Activated naive CD4-positive, alpha-beta T cell (primary cell): ENCODE data around the gene TIMM50.
"Not testable (repeated sequence)": the region's sequence is repeated elsewhere in the genome, so short reads cannot be mapped to it uniquely, and the experiment has no call there.

Experiments
- DNase-seq, 4 experiments: peaks; one replicate each; lab custom pipeline; 2025; lab: John Stamatoyannopoulos, UW

TIMM50 gene

GRCh38 chr19:39469567-39469966 lies 11.1 kb upstream of the TIMM50 start:
- DNase-seq: no peak

- no peak for DNase-seq
Measured at GRCh38 chr19:39470724-39471339, 9.8 kb upstream of the TIMM50 start.

GRCh38 chr19:39471756-39472536 lies 8.7 kb upstream of the TIMM50 start:
- DNase-seq: no peak

GRCh38 chr19:39472746-39473442 lies 7.7 kb upstream of the TIMM50 start:
- DNase-seq: no peak

- no peak for DNase-seq
Measured at GRCh38 chr19:39473443-39473960, 7.1 kb upstream of the TIMM50 start.

- DNase-seq: peak; percentile 51 to 78 (median 69)
Measured at GRCh38 chr19:39474139-39474620, 6.5 kb upstream of the TIMM50 start.

GRCh38 chr19:39475748-39476147 lies 4.9 kb upstream of the TIMM50 start:
- no peak for DNase-seq

- not testable (repeated sequence) for DNase-seq
Measured at GRCh38 chr19:39479319-39479801, 1.3 kb upstream of the TIMM50 start.

GRCh38 chr19:39479916-39480315 lies 722 bp upstream of the TIMM50 start:
- DNase-seq: no peak

- DNase-seq: no peak
Measured at GRCh38 chr19:39481229-39481545, 549 bp downstream of the TIMM50 start.

- no peak for DNase-seq
Measured at GRCh38 chr19:39481676-39482075, 1.0 kb downstream of the TIMM50 start.

- no peak for DNase-seq
Measured at GRCh38 chr19:39483141-39483540, 2.5 kb downstream of the TIMM50 start.

GRCh38 chr19:39489756-39490155 lies 9.1 kb downstream of the TIMM50 start:
- no peak for DNase-seq

GRCh38 chr19:39492225-39492624 lies 11.6 kb downstream of the TIMM50 start:
- no peak for DNase-seq

- no peak for DNase-seq
Measured at GRCh38 chr19:39492788-39493187, 12.2 kb downstream of the TIMM50 start.

- DNase-seq: no peak
Measured at GRCh38 chr19:39494661-39495060, 14.0 kb downstream of the TIMM50 start.

GRCh38 chr19:39496063-39496462 lies 15.4 kb downstream of the TIMM50 start:
- no peak for DNase-seq

- no peak for DNase-seq
Measured at GRCh38 chr19:39497701-39497995, 17.0 kb downstream of the TIMM50 start.

GRCh38 chr19:39497996-39498797 lies 17.6 kb downstream of the TIMM50 start:
- DNase-seq: no peak

GRCh38 chr19:39498798-39499642 lies 18.4 kb downstream of the TIMM50 start, which contains the start of gene DLL3:
TSS of gene DLL3 (plus strand) at chr19:39498947. CDS start at chr19:39498975, 28 bp downstream.
- DNase-seq: no peak

- DNase-seq: no peak
Measured at GRCh38 chr19:39499932-39500331, 19.3 kb downstream of the TIMM50 start.
